ENCODE measurements around the gene MYBPC2.

Gene MYBPC2

DNA sequence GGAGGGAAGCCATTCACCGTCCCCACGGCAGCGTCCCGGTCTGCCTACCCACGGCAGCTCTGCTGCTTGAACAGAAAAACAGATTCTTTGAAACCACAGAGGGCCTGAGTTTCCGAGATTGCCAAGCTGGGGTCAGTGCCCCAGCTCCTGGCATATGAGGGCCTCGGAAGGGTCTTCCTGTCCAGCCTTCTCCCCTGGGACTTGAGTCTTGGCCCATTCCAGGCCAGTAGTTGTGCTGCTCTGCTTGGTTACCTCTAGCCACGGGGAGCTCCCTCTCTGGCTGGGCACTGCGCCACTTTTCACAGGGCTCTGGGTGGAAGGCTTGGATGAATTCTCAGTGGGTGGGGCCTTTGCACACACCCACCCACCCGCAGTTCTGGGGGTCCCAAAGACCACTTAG is 22.6 kb upstream of the MYBPC2 start:
- DNase-seq (ENCODE audit: low spot score) = no peak

GRCh38 chr19:50412419-50412818 is 20.3 kb upstream of the MYBPC2 start:
- DNase-seq (ENCODE audit: low spot score) = no peak

- peak; percentile 37 for DNase-seq (ENCODE audit: low spot score)
Measured at GRCh38 chr19:50413096-50413495, 19.6 kb upstream of the MYBPC2 start.

- peak; percentile 44 for DNase-seq (ENCODE audit: low spot score)
Measured at GRCh38 chr19:50413531-50413930, 19.2 kb upstream of the MYBPC2 start.

- peak; percentile 91 for DNase-seq (ENCODE audit: low spot score)
Measured at GRCh38 chr19:50414864-50415660, 17.6 kb upstream of the MYBPC2 start.

- no peak for DNase-seq (ENCODE audit: low spot score)
Measured at GRCh38 chr19:50415661-50416033, 17.0 kb upstream of the MYBPC2 start.

- no peak for DNase-seq (ENCODE audit: low spot score)
Measured at GRCh38 chr19:50416034-50416977, 16.4 kb upstream of the MYBPC2 start.

DNA sequence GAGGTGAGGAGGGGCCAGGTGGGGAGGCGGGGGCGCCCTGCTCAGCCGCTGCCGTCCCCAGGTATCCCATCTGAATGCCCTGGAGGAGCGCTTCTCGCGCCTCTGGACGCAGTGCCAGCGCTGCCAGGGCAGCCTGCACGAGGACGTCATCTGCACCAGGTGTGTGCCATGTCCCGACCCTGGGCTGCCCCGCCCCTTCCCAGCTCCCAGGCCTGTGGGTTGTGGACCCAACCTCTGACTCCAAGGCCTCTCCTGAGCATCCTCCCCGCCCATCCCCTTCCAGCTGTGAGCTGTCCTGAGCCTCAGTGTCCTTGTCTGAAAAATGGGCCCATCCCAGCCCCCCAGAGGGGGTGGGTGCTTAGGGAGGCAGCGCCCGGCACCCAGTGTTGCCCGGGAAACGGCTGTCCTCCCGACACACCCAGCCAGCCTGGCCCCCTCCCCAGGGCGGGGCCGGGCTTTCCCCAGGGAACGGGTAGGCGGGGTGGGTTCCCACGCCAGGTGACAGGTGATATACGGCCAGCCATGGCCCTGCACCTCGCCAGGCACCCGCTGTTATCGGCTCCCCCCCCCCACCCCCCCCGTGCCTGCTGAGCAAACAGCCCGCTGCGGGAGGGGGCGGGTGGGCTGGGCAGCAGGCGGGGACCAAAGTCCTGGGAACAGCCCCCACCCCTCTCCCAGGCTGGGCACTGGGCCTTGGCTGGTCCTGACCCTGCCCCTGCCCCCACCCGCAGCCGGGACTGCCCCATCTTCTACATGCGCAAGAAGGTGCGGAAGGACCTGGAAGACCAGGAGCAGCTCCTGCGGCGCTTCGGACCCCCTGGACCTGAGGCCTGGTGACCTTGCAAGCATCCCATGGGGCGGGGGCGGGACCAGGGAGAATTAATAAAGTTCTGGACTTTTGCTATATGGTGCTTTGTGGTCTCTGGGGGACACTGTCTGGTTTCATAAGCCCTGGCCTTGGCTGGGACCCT is 15.3 kb upstream of the MYBPC2 start:
- no peak for DNase-seq (ENCODE audit: low spot score)

DNA sequence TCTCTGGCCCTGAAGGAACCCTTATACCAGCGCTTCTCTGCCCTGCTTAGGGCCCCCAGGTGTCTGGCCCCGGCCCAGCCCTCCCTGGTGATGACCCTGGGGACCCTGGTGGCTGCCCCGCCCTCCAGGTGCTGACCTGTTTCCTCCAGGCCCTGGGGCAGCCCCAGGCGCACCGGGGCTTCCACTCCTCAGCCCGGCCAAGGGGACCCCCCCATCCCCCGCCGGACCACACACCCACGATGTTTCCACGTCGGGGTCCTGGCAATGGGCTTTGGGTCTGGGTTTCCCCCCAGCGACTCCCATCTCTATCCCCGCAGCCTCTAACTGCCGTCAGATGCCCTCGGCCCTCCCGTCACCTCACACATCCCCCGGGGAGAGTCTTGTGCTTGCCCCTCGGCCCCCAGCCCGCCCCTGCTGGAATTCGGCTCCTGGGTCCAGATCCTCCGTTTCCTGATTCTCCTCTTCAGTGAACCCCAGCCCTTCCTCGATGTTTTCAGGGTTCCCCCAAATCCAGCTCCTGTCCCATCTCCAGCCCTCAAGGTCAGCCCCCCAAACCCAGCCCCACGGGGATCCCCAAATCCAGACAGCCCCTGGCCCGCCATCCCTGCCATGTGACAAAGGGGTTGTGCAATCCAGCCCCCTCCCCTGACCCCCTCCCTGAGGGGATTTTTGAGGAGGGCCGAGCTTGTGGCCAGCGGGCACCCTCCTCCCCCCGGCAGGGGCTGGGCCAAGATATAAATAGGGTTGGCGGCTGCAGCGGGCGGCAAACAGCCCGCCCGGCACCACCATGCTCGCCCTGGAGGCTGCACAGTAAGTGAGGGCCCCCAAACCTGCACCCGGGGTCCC is 14.3 kb upstream of the MYBPC2 start, which contains the start of gene SPIB:
Gene SPIB, plus strand, starts transcription at position 763 of the 846 bp plus-strand sequence. Its CDS starts 25 bp downstream, at position 788.
- no peak for DNase-seq (ENCODE audit: low spot score)

GRCh38 chr19:50419022-50419579 is 13.6 kb upstream of the MYBPC2 start:
- DNase-seq (ENCODE audit: low spot score) = no peak

GRCh38 chr19:50419580-50420035 is 13.1 kb upstream of the MYBPC2 start:
- no peak for DNase-seq (ENCODE audit: low spot score)

DNA sequence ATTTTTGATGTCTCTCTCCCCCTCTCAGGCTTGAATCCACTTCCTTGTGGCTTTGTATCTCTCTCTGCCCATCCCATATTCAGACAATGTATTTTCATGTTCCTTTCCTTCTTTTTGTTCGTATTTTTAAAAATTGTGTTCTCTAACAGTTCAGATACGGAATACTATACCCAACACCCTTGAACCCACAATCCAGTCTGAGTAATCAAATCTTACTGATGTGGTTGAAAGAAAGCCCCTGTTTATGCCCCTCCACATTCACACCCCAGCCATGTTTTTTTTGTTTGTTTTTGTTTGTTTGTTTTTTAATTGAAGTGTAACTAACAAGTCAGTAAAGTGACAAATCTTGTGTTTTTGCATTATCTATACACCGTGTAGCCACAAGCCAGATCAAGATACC is 12.6 kb upstream of the MYBPC2 start:
- no peak for DNase-seq (ENCODE audit: low spot score)

- no peak for DNase-seq (ENCODE audit: low spot score)
Measured at GRCh38 chr19:50420808-50421207, 11.9 kb upstream of the MYBPC2 start.

DNA sequence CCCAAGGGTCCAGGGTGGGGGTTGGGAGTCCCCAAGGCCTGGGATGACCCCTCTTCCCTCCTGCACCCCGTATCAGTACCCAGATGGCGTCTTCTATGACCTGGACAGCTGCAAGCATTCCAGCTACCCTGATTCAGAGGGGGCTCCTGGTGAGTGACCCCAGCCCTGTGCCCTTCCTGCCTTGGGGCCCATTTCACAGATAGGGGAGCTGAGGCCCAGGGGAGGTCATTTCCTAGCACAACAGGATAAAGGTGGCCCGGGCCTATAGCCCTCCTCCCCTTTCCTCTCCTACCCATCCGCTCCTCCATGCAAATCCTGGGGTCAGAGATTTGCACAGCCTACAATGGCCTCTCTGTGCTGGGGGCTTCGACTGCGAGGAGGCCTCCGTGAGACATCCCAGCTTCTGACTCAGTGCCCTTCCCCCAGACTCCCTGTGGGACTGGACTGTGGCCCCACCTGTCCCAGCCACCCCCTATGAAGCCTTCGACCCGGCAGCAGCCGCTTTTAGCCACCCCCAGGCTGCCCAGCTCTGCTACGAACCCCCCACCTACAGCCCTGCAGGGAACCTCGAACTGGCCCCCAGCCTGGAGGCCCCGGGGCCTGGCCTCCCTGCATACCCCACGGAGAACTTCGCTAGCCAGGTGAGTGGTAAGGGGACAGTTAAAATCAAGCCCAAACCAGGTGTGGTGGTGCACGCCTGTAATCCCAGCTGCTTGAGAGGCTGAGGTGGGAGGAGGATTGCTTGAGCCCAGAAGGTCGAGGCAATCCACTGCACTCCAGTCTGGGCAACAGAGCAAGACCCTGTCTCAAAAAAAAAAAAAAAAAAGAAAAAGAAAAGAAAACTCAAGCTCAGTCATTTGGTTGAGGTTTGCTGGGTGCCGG is 10.1 kb upstream of the MYBPC2 start:
- no peak for DNase-seq (ENCODE audit: low spot score)

DNA sequence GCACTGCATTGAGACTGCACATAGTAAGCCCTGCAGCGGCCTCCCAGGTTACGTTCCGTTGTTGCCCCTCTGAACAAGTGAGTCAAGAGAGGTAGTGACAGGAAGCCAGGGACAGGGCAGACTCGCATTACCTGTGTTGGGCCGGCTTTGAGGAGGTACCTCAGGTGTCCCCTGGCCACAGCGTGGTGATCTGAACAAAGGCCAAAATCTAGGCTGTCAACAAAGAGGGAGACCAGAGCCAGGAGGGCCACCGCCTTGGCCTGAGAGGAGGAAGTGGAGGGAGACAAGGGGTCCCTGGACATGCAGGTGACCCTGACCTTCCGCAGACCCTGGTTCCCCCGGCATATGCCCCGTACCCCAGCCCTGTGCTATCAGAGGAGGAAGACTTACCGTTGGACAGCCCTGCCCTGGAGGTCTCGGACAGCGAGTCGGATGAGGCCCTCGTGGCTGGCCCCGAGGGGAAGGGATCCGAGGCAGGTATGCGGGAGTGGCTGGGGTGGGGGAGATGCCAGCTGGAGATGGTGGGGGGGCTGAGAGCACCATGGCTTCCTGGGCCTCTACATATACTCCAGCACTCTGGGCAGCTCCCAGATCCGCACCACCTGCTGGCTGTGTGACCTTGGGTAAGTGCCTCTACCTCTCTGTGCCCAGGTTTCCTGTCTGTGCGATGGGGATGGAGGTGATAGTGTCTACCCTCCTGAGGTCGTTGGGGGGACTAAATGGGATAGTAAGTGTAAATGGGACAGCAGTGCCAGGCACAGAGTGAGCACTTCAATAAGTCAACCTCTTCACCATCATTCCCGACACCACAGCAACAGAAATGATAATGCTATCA is 9.2 kb upstream of the MYBPC2 start:
- DNase-seq (ENCODE audit: low spot score) = no peak

DNA sequence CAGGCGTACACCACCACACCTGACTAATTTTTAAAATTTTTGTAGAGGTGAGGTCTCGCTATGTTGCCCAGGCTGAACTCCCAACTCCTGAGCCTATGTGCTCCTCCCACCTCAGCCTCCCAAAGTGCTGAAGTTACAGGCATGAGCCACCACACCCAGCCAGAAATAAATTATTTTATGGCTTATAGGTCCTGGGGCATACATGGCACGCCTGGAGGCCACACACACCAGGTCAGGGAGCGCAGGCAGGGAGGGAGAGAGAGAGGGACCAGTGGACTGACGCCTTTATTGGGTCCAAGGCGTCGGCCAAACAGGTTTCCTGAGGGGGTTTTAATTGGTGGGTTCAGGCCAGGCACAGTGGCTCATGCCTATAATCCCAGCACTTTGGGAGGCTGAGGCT is 7.1 kb upstream of the MYBPC2 start:
- no peak for DNase-seq (ENCODE audit: low spot score)

- DNase-seq (ENCODE audit: low spot score) = no peak
Measured at GRCh38 chr19:50427318-50427925, 5.3 kb upstream of the MYBPC2 start.

GRCh38 chr19:50427997-50428425 is 4.7 kb upstream of the MYBPC2 start:
- peak; percentile 73 for DNase-seq (ENCODE audit: low spot score)
